Eye (tissue), 1 donor: Measurements from ENCODE around the gene FSTL5.

Experiments
- DNase-seq: peaks from one replicate; pipeline ENCODE4 v3.0.0-alpha.2; 2015

FSTL5 gene

DNA sequence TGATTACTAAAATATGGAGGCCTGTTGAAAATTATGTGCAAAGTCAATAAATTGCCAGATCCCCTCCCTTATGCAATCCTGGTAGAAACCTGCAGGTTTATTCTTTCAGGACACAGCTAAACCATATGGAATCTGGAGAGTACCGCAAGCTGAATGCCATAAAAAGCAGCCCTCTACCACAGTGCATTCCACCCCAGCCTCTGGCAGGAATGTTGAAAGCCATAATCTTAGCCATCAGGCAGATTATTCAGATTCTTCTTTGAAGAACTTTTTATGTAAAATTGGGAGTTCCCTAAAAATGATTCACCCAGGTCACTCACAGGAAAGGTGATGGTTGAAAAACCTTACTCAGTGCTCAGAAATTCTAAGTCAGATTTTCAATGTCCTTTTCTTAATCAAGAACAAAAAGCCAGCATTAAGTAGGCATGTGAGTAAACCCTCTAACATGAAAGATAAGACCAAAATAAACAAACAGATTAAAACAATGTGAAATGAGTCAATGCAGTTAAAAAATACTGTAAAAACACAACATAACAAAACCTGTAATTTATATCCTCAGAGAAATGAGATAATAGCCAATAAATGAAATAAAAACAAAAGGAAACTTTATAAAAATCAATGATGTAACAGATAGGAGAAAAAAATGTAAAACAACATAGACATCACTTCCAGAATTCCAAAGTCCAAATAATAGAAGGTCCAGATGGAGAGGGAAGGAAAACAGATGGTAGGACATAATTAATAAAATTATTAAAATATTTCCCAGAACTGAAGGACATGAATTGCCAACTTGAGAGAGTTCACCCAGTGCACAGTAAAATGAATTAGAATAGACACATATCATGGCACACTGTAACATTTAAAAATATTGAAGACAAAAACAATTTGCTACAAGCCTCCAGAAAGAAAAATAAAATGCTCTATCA is 226.9 kb downstream of the FSTL5 start:
- DNase-seq: no peak

DNA sequence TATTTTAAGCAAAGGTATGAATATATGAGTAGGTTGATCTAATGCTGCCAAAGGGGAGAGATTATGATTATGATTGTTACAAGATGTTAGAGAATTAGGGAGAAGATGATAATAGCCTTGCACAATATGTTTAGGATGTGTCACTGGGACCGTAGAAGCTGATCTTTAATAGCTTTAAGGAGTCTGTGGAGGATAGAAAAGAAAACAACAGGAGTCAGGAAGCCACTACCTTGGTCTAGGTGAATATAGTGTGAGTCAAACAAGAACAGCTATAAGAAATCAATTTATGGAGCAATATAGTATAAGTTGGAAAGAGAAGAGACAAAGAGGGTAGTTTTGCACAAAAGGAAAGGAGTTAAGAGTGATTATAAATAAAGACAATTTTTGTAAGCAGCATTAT is 232.7 kb downstream of the FSTL5 start:
- DNase-seq: no peak

DNA sequence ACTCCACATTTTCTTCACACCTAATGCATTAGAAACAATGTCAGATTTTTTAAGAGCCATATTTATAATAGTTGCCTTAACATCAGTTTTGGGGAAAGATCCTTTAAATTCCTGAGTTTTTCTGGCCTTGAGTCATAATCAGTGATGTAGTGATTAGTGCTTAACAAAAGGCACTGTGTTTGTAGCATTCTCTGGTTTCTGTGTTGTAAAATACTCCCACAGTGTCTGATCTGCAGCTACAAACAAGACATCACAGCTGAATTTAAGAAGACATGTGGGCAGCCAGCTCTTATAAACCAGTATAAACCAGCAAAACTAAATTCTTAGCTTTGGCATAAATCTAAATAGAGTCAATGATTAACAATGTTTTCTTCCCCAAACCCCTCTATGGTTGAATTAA is 233.8 kb downstream of the FSTL5 start:
- no peak for DNase-seq

DNA sequence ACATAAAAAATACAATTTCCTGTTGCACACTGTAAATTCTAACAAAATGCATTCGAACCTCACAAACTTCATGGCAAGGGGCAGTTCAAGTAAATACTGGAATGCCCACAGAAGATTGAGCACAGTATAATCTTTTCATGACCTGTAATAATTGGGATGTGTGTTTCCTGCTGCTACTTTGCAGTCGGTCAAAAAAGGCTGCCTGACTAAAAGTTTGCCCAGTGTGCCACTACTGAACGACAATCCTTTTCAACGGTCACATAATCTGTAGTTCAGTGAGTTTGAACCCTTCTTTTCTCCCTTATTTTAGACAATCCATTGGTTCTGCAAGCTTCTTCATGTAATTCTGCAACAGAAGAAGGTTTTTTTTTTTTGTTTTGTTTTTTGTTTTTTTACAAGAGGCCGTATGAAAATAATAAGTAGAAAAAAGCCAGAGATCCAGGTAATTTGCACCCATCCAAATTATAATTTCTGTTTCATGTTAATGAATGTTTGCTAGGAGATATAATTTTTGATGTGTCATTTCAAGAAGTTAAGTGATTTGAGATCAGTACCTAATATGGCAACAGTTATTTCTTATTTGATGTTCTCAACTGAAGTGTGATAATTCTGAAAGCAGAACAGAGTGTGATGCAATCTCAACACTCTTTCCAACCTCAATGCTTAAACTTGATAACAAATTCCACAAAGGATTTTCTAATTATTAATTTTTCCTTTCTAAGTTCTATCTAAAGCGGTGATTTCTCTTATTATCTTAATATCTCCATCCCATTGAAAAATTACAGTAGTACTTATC is 237.6 kb downstream of the FSTL5 start:
- no peak for DNase-seq

DNA sequence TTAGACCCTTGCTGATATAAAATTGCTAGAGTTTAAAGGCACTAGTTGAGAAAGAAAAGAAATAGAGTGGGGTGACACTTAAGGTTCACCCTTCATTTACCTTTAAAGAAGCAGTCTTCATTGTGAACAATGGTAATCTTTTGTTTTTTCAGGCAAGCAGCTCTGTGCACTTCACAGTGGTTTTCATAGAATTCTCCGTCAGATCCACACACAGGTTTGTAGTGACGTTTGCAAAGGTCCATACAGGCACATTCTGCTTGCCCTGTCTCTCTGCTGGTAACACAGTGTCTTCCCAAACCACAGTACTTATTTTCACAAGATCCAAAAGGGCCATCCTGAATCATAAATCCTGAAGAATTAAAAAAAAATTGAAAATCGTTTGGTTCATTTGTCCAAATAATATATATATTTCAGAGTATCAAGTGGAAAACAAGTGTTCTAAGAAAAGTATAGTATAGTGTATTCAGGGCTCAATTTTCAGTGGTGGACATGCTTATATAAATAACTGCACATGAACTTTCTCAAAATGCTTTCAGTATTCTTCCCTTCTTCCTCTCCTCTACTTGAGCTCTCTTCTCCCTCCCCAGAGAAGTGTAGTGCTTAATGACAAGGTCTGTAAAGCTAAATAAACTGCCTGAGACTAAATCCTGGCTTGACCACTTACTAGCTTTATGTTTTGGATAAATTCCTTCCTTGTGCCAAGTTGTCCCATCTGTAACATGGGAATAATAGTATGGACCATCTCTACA is 243.3 kb downstream of the FSTL5 start:
- no peak for DNase-seq

DNA sequence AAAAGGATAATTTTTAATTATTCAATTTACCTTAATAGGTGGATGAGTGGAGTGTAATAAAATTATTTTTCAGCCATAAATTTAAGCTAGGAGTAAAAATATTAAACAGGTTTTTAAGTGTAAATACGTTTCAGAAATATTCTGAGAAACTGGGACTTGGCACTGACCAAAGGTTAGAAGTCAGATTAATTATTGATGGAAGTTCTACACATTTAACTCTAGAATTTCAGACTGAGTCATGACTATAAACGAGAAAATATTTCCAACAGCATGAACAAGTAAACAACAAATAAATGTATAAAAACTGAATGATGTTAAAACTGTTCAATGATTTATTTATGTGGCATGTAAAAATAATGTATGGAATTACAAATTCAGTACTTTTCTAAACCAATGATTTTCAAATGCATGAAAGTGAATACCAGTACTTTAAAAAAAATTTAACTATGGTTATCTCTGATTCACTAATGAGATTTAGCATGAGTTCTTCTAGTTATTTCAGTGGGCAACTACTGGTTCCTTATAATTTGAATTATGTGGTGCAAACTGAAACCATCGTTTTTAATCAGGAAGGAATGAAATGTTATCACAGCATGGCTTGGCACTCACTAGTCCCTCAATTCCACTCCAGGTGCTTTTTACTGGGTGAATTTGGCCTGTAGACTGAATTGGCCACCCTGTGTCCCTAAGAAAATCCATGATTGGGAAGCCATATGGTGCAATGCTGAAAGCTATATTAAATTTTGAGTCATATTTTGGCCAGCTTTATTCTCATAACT is 244.2 kb downstream of the FSTL5 start:
- no peak for DNase-seq

DNA sequence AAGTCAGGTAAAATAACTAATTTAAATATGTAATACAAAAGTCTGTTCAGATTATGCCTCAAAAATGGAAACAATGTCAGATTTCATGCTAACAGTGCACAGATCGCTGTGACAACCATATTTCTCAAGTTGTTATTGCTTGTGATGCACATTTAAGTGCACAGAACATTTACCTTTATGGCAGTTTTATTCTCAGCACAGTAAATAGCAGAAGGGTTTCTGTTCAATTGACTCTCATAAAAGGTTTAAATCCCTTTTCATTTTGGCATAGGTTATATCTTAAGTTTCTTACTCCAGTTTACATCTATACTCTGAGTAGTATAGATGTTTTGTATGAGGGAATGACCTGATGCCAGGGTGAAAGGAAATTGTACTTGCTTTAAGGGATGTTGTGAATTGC is 247.8 kb downstream of the FSTL5 start:
- no peak for DNase-seq

DNA sequence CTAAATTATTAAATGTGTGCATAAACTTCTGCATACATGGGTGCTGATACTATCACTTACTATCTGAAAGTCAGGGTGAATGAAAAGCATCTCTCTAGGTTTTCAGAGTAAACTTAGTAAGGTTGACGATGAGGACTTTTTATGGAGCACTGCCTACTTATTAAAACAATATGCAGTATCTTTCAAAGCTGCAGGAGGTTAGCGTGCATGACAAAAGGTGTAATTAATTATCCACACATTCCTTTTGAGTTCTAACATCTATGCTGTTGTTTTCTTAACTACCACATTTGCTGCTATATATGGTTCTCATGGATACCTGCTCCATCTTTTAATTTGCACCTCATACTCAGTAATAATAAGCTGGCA is 256.2 kb downstream of the FSTL5 start:
- DNase-seq: no peak

DNA sequence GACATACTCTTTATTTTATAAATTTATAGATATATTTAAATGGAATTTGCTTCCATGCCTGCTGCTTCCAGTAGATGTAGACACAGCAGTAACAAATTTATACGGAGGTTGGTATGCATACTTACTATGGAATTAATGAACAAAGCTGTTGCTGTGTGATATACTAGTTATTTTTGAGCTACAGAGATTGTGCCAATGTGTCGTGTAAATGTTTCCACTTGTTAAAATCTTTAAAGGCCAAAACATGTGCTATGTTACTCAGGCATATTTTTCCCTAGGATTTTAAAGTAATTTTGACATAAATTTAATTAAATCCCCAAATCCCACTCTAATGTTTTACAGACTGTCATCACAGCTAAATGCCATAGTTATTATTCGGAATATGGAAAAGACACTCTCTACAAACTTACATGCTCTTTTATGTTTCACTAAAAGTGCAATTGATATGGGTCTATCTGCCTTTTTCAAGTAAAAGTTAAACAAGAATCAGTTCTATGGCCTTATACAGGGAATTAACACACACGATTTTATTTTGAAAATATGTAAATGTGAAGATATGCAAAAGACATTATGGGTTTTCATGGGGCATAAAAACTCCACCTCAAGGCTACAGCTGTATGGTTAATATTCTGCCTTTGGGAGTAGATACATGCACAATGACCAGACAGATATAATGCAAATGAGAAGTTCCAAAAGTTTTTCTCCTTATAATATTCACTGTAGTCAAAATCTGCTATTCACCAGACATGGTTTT is 256.8 kb downstream of the FSTL5 start:
- no peak for DNase-seq

DNA sequence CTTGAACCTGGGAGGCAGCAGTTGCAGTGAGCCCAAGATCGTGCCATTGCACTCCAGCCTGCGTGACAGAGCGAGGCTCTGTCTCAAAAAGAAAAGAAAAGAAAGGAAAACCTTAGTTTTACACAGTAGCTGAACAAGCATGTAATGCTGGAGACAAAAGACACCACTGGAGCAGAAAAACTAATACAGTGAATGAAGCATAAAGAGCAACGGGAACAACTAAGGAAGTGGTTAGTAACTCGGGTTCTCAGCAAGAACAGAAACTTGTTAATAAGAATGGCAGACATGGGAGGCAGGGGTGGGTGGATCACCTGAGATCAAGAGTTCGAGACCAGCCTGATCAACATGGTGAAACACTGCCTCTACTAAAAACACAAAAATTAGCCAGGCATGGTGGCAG is 263.7 kb downstream of the FSTL5 start:
- no peak for DNase-seq

DNA sequence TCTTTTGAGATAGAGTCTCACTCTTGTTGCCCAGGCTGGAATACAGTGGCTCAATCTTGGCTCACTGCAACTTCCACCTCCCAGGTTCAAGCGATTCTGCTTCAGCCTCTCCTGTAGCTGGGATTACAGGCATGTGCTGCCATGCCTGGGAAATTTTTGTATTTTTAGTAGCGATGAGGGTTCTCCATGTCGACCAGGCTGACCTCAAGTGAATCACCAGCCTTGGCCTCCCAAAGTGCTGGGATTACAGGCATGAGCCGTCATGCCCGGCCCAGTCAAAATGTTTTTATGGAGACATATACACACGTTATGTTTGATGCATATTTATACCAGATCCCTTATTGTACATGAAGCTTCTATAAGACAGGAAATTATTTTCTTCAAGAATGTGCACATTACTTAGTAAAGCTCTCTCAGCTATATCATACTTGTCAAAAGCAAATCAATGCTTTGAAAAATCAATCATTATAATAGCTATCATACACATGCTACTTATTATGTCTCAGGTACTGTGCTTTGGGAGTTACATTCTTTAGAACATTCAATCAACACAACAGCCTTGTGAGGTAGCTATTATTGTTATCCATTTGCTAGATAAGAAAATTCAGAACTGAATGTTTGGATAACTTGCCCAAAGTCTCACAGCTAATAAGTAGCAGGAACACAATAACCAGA is 269.2 kb downstream of the FSTL5 start:
- DNase-seq: no peak

DNA sequence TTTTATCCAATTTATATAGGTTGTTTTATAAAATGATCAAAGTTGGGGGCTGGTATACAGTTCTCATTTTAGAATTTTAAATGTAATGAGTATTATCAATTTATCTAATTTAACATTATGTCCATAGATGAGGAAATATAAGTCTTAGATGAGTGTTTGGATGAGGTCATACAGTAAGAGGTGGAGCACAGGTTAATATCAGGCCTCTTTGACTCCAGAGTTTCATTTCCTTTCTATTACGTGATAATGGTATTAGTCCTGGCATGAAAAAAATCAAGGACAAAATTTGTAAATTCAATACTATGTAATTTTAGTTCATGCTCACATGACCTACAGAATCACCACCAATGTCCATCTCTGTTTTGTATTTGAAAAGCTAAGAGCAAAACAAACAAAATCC is 269.8 kb downstream of the FSTL5 start:
- no peak for DNase-seq

DNA sequence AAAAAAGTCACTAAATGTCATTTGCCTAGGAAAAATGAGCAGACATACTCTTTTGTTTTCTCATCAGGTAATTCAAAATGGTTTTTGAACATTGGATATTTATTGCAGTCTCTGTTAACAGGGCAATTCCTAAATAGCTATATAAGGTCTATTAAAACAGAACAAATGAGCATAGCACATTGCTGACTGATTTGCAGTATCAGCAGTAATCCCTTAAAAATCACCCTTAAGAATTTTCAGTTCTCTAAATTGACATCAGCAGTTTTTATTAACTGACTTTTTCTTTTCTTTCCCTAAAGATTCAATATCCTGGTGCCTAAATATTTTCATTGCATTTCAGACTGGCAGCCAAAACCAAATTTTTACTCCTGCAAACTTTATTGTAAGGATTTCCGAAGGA is 270.2 kb downstream of the FSTL5 start:
- DNase-seq: no peak

DNA sequence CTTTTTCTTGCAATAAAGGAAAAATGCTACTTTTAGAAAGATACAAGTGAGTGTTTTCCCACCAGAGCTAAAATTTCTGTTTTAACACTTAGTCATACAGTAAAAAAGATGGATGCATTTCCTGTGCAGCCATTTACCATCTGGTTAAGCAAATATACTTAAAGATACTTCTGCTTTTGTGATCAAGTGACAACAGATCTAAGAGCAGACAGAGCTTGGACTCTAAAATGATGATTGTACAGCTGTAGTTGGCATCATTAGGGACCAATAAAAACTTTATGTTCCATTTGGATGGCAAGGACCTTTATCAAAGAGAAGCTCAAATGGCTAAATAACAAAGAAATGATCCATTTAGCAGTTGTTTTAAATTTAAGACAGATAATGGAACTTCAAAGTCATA is 270.8 kb downstream of the FSTL5 start:
- no peak for DNase-seq

DNA sequence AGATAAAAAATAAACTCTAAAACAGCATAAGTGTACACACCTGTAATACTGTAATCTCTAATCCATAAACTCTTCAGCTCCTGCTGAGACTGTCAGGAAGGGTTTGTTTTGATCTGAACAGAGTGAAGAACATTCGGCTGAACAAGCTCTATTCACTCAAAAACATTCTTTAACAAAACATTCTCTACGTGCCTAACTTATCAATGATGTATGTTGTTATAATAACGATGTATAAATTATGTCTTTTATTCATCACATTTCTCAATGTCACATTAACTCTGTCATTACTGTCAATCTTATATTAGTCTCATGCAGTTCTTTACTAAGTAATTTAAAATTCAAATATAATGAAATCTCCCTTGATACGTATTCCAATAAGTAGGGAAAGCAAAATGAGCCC is 280.6 kb downstream of the FSTL5 start:
- DNase-seq: peak; percentile 8

DNA sequence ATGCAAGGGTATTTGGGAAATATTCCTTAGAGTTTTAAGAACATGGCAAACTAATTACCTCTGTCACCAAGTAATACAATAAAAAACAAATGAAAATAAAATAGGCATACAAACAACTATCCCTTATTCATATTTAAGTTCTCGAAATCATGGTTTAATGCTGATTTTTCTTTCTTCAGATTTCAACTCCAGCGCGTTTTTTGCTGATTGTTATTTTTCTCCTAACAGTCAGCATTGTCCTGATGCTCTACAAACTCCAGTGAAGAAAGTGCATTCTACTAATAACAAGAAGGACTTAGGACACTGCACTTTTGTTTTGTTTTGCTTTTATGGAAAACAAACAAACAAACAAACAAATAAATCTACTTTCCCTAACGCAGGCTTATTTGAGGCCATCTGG is 282.4 kb downstream of the FSTL5 start:
- no peak for DNase-seq

DNA sequence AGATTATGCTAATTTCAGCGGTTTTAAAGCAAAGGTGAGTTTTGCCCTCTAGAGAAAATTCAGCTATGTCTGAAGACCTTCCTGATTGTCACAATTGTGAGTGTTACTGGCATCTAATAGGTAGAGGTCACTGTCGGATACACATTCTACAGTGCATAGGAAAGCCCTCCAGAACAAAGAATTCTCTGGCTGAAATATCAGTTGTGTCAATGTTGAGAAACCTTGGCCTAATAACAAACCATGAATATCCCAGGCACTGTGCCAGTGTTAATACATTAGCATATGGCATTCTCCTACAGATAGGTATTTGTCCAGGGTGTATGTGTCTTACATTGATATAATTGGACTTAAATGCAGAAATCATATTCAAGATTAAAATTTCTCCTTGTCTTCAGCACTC is 294.3 kb downstream of the FSTL5 start:
- DNase-seq: no peak

DNA sequence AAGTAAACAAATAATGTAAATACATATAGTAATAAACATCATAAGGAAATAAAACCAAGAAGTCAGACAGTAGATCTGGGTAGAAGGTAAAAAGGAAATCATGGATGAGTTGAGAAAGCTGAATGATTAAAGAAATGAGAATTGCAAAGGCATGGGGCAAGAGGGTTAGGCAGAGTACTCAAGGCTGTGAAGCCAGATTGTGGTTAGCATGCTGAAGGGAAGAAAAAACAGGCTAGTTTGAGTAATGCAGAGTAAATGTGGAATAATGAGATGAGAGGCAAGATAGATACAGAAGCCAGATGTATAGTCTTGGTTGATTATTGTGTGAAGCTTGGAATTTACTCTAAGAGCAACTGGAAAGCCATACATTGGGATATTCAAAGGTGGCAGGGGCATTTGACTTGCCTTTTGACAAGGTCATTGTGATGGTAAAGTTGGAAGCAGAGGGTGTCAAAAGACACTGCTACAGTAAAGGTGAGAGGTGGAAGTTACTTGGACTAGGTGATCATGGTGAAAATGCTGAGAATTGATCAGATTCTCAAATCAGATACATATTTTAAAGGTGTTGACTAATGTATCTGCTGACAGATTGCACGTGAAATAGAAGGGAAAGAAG is 307.0 kb downstream of the FSTL5 start:
- DNase-seq: no peak

DNA sequence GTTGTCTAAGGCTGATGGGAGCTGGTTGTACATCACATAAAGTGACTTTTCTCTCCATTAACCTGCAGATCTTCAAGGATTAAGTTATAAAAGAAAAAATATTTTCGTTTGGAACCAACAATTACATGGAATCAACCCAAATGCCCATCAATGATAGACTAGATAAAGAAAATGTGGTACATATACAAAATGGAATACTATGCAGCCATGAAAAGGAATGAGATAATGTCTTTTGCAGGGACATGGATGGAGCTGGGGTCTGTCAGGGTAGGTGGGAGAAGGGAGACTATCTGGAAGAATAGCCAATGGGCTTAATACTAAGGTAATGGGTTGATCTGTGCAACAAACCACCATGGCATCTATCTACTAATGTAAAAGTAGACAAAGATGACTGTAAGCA is 313.2 kb downstream of the FSTL5 start:
- no peak for DNase-seq

DNA sequence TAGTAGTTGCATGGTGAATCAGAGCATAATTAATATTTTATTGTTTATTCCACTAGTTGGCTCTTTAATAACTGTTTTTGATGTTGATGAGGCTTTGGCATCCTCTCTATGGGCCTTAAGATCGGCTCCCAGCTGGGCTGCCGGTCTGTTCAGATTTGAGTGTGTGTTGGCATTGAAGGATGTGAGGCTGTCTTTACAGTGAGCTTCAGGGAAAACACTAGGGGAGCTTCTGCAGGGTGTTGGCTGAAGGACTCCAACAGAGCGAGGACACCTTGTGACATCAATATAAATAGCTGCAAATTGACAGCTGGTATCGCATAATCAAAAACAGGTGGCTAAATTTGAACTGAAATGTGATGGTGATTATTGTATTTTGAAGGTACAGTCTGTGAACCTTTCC is 322.0 kb downstream of the FSTL5 start:
- DNase-seq: peak; percentile 1

DNA sequence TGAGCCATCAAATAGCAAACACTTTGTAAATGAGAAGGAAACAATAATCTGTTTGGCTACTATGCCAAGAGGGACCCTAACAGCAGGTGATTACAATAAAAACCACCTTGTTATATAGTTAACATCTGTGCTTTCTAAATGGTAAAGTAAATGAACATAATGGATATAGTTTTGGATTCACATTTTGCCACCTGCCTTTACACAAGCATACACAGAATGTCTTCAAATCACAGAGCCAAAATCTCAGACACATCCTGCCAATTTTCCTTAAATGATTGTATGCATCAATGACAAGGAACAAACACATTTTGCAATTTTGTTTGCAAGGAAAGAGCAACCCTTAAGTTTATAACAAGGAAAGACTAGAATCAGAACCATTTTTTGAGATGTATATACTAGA is 334.2 kb downstream of the FSTL5 start:
- DNase-seq: no peak
